Measurements from ENCODE around the gene APOA4. TPM values are rescaled to one million over a fixed set of nuclear protein-coding genes. Genes with fewer than 3 reads are reported as not detected.

The APOA4 gene
- total RNA-seq, 1 donor from 2014 or later = not detected

DNA sequence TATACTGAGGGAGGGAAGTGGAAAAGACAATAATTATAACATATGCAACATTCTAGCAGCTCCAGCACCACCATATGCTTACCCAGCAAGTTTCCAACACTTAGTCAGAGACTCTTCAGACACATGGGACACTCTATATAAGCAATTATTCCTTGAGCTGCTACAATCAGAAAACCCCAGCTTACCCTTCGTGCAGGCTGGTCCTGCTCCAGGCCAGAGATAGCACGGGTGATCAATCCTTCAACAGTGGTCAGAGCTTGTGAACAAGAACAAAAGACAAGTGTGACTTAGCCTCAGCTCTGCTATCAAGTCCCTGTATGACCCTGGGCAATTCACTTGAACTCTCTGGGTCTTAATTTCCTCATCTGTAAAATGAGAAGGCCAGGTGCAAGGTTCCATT, 36.8 kb downstream of the APOA4 start:
- intact Hi-C loops (cut with micrococcal nuclease) = no loop called here

DNA sequence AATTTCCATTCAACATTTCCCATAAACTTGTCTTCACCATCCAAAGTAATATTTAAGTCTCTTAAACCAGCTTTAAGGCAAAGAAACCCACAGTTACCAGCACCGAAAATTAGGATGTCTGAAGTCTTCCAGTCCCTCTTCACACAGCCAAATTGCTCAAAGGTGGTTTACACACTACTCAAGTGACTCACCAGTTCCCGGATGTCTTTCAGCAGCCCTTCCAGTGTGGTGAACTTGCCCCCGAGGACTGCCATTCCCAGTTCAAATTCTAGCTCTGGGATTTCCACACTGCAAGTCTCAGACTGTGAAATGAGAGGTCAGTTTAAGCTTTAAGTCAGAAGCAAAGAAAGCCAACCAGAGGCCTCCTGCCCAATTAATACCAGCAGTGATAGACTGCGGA, 40.4 kb downstream of the APOA4 start:
- intact Hi-C loops (cut with micrococcal nuclease) = loop anchor here (1.0 kb wide), 1 partner anchor 9 kb away; no protein-coding TSS in a partner anchor

DNA sequence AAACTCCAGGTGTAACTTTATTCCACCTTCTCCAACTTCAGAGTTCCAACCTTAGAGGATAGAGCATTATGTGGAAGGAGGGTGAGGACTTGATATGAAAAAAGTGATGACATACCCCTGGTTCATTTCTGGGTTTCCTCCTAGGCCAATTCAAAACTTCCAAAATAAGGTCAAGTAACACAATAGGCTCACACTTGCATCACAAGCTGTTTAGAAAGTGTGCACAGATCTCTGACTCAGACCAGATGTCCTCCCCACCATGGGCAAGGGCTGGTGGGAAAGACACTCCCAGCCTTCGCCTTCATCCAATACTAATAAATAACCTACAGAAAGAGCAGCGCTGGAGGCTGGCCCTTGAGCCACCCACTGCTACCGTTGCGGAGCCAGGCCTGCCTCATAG, 44.5 kb downstream of the APOA4 start:
- intact Hi-C loops (cut with micrococcal nuclease) = no loop called here

DNA sequence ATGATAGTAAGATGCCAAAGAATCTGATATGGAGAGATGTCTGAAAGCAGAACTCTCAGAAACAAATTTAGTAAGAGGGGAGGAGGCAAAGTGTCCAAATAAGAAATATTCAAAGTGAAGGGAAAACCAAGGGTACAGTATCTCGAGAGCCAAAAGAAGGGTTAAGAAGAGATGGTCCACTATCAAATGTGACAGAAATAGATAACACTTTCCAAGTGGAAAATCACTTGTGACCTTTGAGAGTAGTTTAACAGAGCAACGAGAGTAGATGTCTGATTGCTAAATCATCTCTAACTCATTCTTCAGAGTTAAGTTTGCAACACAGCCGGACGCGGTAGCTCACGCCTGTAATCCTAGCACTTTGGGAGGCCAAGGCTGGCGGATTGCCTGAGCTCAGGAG, 46.0 kb downstream of the APOA4 start:
- intact Hi-C loops (cut with micrococcal nuclease) = no loop called here

DNA sequence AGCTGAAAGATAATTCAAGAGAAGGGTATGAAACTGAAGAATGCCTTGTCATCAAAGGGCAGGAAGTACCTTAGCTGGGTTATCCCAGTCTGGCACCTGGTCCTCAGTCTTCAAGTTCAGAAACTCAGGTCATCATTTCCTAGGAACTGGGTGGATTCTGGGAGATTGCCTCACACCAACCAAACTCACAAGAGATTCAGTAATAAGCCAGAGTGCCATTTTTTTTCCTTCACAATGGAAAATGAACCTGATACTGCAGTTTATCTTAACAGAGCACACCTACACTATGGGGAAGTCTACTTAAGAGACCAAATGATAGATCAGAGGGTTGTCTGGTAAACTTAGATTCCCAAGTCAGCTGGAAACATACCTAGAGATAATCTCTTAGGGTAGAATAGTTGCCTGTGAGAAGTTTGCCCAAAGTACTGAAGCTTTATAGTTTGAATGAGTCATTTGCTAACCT, 46.6 kb downstream of the APOA4 start:
- intact Hi-C loops (cut with micrococcal nuclease) = no loop called here

DNA sequence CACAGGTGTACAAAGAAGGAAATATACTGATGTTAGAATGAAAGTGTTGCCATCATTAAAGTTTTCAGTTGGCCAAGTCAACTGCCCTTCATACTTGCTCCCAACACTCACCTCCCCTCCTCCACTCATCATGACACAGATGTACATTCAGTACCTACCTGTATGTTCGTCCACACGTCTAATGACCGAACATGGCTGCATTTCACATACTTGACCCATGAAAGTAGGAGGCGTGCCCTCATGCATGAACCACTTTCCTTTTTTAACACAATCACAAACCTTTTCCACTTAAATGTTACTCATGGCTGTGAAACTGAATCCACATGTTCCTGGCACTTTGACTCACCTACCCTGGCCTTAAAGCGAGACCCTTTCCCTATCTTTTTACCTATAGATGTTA, 47.1 kb downstream of the APOA4 start:
- intact Hi-C loops (cut with micrococcal nuclease) = no loop called here

DNA sequence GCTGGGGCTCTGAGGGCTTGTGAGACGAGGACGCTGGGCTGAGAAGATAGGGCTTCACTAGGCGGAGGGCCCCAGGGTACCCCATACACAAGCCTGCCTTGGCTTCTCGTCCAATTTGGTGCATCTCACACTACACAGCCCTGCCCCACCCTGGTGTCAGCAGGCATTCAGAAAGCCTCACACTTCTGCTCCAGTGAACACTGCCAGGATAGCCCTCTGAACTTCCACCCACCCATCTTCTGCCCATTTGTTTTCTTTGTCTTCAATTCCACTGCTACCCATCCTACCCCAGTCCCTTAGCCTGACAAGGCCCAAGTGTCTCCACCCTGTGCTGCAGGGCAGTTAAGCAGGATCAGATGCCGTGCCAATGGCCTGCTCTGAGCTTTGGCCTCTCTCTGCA, 48.4 kb downstream of the APOA4 start:
- intact Hi-C loops (cut with micrococcal nuclease) = loop anchor here (5.0 kb wide), 1 partner anchor 553 kb away; the partner anchor contains the start of gene CEP164

DNA sequence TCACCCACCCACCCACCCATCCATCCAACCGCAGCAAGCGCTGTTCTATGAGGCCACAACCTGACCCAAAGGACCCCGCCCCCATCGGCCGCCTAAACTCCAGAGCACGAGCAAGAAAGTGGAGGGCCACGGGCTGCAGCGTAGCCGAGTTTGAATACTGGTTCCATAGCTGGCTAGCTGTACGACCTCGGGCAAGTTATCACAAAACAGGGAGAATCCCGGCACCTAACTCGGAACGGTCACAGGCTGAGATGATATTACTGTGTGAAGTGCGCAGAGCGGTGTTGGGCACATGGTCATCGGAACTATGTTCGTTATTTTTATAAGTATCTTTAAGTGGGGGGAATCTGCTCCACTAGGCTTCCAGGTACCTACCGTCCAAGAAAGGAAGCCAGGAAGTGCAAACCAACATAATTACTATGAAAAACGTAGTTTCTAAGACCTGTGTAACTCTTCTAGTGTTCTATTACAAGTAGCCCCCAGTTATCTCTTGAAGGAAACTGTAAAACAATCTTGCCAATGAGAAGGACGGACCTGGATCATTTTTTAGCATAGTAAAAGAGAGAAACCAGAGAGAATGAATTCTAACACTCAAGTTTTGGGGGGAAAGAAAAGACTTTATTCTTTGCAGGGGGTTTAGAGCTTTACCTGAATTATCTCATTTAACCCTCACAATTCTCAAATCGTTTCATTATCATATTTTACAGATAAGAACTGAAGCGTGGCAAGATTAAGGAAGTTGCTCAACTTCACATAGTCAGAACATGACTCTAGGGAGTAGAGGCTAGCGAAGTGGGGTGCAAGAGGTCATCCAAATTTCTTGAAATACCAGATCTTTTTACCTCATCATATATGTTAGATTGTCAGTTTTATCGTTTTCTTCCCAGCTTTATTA, 49.7 kb downstream of the APOA4 start:
- intact Hi-C loops (cut with micrococcal nuclease) = loop anchor here (1.0 to 5.0 kb wide), 10 partner anchors 9 to 554 kb away; partner anchors contain the start of genes CEP164, PAFAH1B2, PCSK7 and RNF214

DNA sequence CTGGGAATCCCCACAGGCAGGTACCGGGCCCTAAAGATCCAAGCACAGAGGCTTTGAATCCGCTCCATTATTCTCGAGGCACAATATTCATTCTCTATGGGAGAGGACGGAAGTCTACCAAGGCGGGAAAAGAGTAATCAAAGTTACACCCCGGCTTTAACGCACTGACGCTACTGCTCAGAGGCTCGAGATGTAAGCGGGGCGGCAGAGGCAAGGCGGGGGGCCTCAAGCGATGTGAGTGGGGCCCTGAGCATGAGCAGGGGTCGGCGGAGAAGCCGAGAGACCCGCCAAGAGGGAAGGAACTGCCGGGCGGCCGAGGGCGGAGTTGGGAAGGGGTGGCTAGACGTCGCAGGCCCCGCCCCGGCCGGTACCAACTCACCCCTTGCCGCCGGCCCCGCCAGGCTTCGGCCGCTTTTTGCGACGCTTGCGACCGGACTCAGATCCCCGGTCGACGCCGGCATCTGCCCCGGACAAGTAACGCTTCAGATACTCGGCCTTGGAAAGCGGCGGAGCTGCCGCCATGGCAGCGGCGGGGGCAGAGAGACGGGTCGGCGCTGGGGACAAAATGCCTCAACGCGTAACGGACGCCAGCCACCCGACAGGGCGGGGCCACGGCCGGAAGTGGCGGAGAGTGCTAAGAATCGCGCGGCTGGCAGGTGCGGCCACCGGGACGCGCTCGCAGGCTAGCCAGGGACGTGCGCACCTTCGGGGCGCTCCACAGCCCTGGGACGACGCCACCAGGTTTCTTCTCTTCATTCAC, 50.5 kb downstream of the APOA4 start, which contains the start of gene BUD13:
Gene BUD13, minus strand, starts transcription at position 545 of the 760 bp plus-strand sequence. Its CDS starts 23 bp downstream, at position 522.
- intact Hi-C loops (cut with micrococcal nuclease) = loop anchor here (1.0 to 5.0 kb wide), 10 partner anchors 10 to 555 kb away; partner anchors contain the start of genes CEP164, PAFAH1B2, PCSK7 and RNF214

DNA sequence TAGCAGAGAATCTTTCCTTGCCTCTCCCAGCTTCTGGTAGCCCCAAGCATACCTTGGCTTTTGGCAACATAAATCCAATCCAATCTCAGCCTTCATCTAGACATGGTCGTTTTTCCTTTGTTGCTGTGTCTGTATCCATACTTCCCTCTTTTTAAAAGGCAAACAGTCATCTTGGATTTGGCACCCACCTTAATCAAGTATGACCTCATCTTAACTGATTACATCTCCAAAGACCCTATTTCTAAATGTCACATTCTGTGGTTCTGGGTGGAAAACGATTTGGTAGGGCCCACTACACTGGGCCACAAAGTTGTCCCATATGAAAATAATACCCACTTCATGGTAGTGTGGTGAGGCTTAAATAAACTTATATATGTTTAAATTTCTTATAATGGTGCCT, 51.2 kb downstream of the APOA4 start:
- intact Hi-C loops (cut with micrococcal nuclease) = loop anchor here (2.0 to 5.0 kb wide), 2 partner anchors 39 to 555 kb away; partner anchors contain the start of gene CEP164

Other genes with a start within 250 kb of the APOA4 start
- 26.4 and 27.9 TPM in 2 replicates for gene BUD13, start 50.3 kb downstream of the APOA4 start, total RNA-seq
- 75.0 and 78.8 TPM in 2 replicates for gene ZPR1, start 35.3 kb downstream of the APOA4 start, total RNA-seq
- not detected in 2 replicates for gene APOA5, start 31.4 kb downstream of the APOA4 start, total RNA-seq
- gene APOC3, start 6.6 kb upstream of the APOA4 start, total RNA-seq = not detected in 2 replicates
- 0.17 and 0.32 TPM in 2 replicates for gene APOA1, start 14.3 kb upstream of the APOA4 start, total RNA-seq